GM21390 (cell line): ENCODE measurements around the gene KCNG3.

Experiments used
- ATAC-seq: cut with Tn5 transposase; IDR thresholded peaks from one replicate; pipeline ENCODE4 v1.9.1; 2021; ENCODE audit not compliant: unreplicated experiment

Gene KCNG3

GRCh38 chr2:42493468-42494354 is at the start of gene KCNG3:
TSS of gene KCNG3 (minus strand) at chr2:42493982. CDS start at chr2:42493501, 481 bp downstream.
- peak; percentile 63 for ATAC-seq

- no peak for ATAC-seq
Measured at GRCh38 chr2:42542871-42543270, 49.1 kb upstream of the KCNG3 start.

GRCh38 chr2:42537493-42537892 is 43.7 kb upstream of the KCNG3 start:
- ATAC-seq: no peak

GRCh38 chr2:42532397-42532796 is 38.6 kb upstream of the KCNG3 start:
- ATAC-seq: no peak

- ATAC-seq: no peak
Measured at GRCh38 chr2:42523341-42523740, 29.6 kb upstream of the KCNG3 start.

- no peak for ATAC-seq
Measured at GRCh38 chr2:42522035-42522434, 28.3 kb upstream of the KCNG3 start.

- no peak for ATAC-seq
Measured at GRCh38 chr2:42519624-42520023, 25.8 kb upstream of the KCNG3 start.

- ATAC-seq: no peak
Measured at GRCh38 chr2:42516418-42516901, 22.7 kb upstream of the KCNG3 start.

- no peak for ATAC-seq
Measured at GRCh38 chr2:42513252-42513918, 19.6 kb upstream of the KCNG3 start.

- ATAC-seq: peak; percentile 70
Measured at GRCh38 chr2:42510608-42511243, 16.9 kb upstream of the KCNG3 start.

- no peak for ATAC-seq
Measured at GRCh38 chr2:42510191-42510590, 16.4 kb upstream of the KCNG3 start.

- no peak for ATAC-seq
Measured at GRCh38 chr2:42504364-42505230, 10.8 kb upstream of the KCNG3 start.

GRCh38 chr2:42503291-42503690 is 9.5 kb upstream of the KCNG3 start:
- no peak for ATAC-seq

GRCh38 chr2:42498497-42498896 is 4.7 kb upstream of the KCNG3 start:
- ATAC-seq: no peak

GRCh38 chr2:42495611-42496010 is 1.8 kb upstream of the KCNG3 start:
- no peak for ATAC-seq

- no peak for ATAC-seq
Measured at GRCh38 chr2:42495234-42495581, 1.4 kb upstream of the KCNG3 start.

- peak; percentile 56 for ATAC-seq
Measured at GRCh38 chr2:42494355-42495233, 812 bp upstream of the KCNG3 start.

GRCh38 chr2:42492691-42493467 is 903 bp downstream of the KCNG3 start:
- ATAC-seq: no peak

- ATAC-seq: no peak
Measured at GRCh38 chr2:42488297-42488696, 5.5 kb downstream of the KCNG3 start.
